Measurements from ENCODE around the gene DGCR6L. TPM values are rescaled to one million over a fixed set of nuclear protein-coding genes. Genes with fewer than 3 reads are reported as not detected.
"Not testable (repeated sequence)": the region's sequence is repeated elsewhere in the genome, so short reads cannot be mapped to it uniquely, and the experiment has no call there.

Gene DGCR6L
- total and polyA plus RNA-seq, 2 donors from 2014 or later: 35.3 to 137 TPM

GRCh38 chr22:20315337-20316216 lies 4.3 kb downstream of the DGCR6L start:
- FAIRE-seq (no peak), DNase-seq (peak in 3 of 5 donors; percentile 7 to 67 (median 35))
- no peaks in the 10 kb centered on the region for H3K27me3 ChIP-seq (ENCODE audit: control insufficient read depth, insufficient read depth, low read length)
- H3K4me3 ChIP-seq (ENCODE audit: low read length in 3 of 3): no peak overlapping the region
- TF ChIP-seq CTCF (IDR thresholded peaks at IDR 0.05; ENCODE audit: borderline replicate concordance, extremely low read depth, insufficient read depth): no peak
- intact Hi-C loops (cut with DNase I): no loop called here
- no peaks in the 10 kb centered on the region for H3K9me3 ChIP-seq (ENCODE audit: control insufficient read depth in 2 of 3, insufficient read depth in 1 of 3, low read length in 3 of 3)
- H3K4me1 ChIP-seq (ENCODE audit: control insufficient read depth in 2 of 3, insufficient read depth in 2 of 3, low read depth in 1 of 3, low read length in 3 of 3): peaks cover 0 to 8% (median 3%) of the 10 kb centered on the region in 3 donors
- H3K36me3 ChIP-seq (ENCODE audit: control insufficient read depth in 2 of 3, insufficient read depth in 3 of 3, low read length in 3 of 3): no peaks in the 10 kb centered on the region
- H3K9ac ChIP-seq (ENCODE audit: low read length in 3 of 3): no peak overlapping the region
- H3K27ac ChIP-seq (ENCODE audit: low read depth in 2 of 2, low read length in 2 of 2): no peak overlapping the region

GRCh38 chr22:20314741-20315336 lies 5.0 kb downstream of the DGCR6L start:
- H3K27ac ChIP-seq (ENCODE audit: low read depth in 2 of 2, low read length in 2 of 2); intact Hi-C loops (cut with DNase I); H3K36me3 ChIP-seq (ENCODE audit: control insufficient read depth in 2 of 3, insufficient read depth in 3 of 3, low read length in 3 of 3); FAIRE-seq; H3K9ac ChIP-seq (ENCODE audit: low read length in 3 of 3); H3K9me3 ChIP-seq (ENCODE audit: control insufficient read depth in 2 of 3, insufficient read depth in 1 of 3, low read length in 3 of 3); H3K27me3 ChIP-seq (ENCODE audit: control insufficient read depth, insufficient read depth, low read length); H3K4me1 ChIP-seq (ENCODE audit: control insufficient read depth in 2 of 3, insufficient read depth in 2 of 3, low read depth in 1 of 3, low read length in 3 of 3); H3K4me3 ChIP-seq (ENCODE audit: low read length in 3 of 3): not testable (repeated sequence)
- DNase-seq: peak in 3 of 5 donors; percentile 5 to 59 (median 33)

DNA sequence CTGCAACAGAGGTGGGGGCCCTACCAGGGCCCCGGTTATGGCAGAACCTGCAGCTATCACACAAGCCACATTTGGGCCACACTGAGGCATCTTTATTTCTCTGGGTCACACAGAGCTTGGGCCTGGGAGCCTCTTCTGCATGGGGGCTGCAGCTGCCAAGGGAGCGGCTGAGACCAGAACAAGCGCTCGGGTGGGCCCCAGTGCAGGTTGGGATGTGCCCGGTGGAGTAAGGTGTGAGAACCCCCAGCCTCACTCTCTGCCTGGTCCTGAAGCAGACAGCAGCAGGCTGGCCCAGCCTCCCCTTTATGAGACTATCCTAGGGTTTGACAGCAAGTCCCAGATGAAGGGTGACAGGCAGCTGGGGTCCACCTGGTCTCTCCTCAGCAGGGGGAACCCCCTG lies 5.7 kb downstream of the DGCR6L start:
- FAIRE-seq; H3K9ac ChIP-seq (ENCODE audit: low read length in 3 of 3); H3K9me3 ChIP-seq (ENCODE audit: control insufficient read depth in 2 of 3, insufficient read depth in 1 of 3, low read length in 3 of 3); H3K4me3 ChIP-seq (ENCODE audit: low read length in 3 of 3); H3K36me3 ChIP-seq (ENCODE audit: control insufficient read depth in 2 of 3, insufficient read depth in 3 of 3, low read length in 3 of 3); intact Hi-C loops (cut with DNase I); H3K4me1 ChIP-seq (ENCODE audit: control insufficient read depth in 2 of 3, insufficient read depth in 2 of 3, low read depth in 1 of 3, low read length in 3 of 3); H3K27ac ChIP-seq (ENCODE audit: low read depth in 2 of 2, low read length in 2 of 2); H3K27me3 ChIP-seq (ENCODE audit: control insufficient read depth, insufficient read depth, low read length): not testable (repeated sequence)
- DNase-seq: peak in 1 of 5 donors; percentile 17

DNA sequence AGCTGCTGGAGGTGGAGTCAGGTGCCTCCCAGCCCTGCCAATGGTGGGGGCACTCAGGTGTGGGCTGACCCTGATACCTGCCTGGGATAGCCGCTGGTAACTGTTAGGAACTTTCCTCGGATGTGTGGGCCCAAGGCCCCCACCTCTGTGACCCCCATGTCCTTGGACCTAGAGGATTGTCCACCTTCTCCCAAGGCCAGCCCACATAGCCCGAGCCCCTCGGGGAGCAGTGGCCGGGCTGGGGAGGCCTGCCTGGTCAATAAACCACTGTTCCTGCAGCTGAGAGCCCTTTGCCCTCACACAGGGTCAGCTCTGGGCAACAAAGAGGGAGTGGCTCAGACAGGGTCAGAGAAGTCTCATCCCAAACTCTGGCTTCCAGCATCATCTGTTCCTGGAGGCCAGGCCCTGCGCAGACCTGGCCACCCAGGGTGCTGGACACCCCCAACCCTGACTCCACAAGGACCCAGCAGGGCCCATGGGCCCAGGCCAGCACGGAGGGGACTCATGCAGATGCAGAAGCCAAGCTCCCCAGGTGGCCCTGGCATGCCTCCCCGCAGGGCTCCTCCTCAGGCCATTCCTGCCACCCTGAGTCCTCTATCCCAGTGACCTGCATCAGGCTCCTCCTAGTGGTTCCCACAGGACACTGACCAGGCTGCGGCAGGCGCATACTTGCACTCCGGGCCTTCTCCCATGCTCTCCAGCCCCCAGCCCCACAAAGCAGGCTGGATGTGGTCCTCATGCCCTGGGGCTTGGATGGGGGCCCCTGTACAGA lies 6.4 kb downstream of the DGCR6L start:
- H3K27ac ChIP-seq (ENCODE audit: low read depth in 2 of 2, low read length in 2 of 2); H3K4me1 ChIP-seq (ENCODE audit: control insufficient read depth in 2 of 3, insufficient read depth in 2 of 3, low read depth in 1 of 3, low read length in 3 of 3); H3K9me3 ChIP-seq (ENCODE audit: control insufficient read depth in 2 of 3, insufficient read depth in 1 of 3, low read length in 3 of 3); H3K4me3 ChIP-seq (ENCODE audit: low read length in 3 of 3); FAIRE-seq; H3K27me3 ChIP-seq (ENCODE audit: control insufficient read depth, insufficient read depth, low read length); H3K36me3 ChIP-seq (ENCODE audit: control insufficient read depth in 2 of 3, insufficient read depth in 3 of 3, low read length in 3 of 3); intact Hi-C loops (cut with DNase I); H3K9ac ChIP-seq (ENCODE audit: low read length in 3 of 3): not testable (repeated sequence)
- DNase-seq: peak in 3 of 5 donors; percentile 1 to 63 (median 38)

Data from kidney (tissue), 14 donors.